CD8-positive, alpha-beta memory T cell (primary cell): ENCODE results near the gene RASAL3. TPM values are rescaled to one million over a fixed set of nuclear protein-coding genes. Genes with fewer than 3 reads are reported as not detected.

Source experiments
- CTCF ChIA-PET: fragments of 350-600 bp; sonication (Branson Sonifier 250); formaldehyde crosslinking; loops from one replicate; lab custom pipeline; 2021; ENCODE audit warnings: antibody characterized with exemption; lab: Charles Lee
- POLR2A ChIA-PET: fragments of 350-600 bp; sonication (Branson Sonifier 250); formaldehyde crosslinking; loops from one replicate; lab custom pipeline; 2021; ENCODE audit warnings: antibody characterized with exemption; lab: Charles Lee
- DNase-seq, 5 donors: peaks; one replicate each; pipeline versions ENCODE4 v3.0.0 to v3.0.0-alpha.2; 2020 to 2022; ENCODE audit warnings: mixed read lengths in 1 of 5
- H3K27ac ChIP-seq: one replicate; pipeline ENCODE4 v1.7.0; 2013; ENCODE audit warnings: low read depth, mild to moderate bottlenecking, low read length, moderate library complexity
- H3K27me3 ChIP-seq: 2 replicates; pipeline ENCODE4 v1.7.0; 2013; ENCODE audit warnings: low read length, mild to moderate bottlenecking; ENCODE audit not compliant: insufficient read depth, poor library complexity, severe bottlenecking
- H3K36me3 ChIP-seq: 2 replicates; pipeline ENCODE4 v1.7.0; 2013; ENCODE audit warnings: mild to moderate bottlenecking, low read length, moderate library complexity; ENCODE audit not compliant: insufficient read depth
- H3K4me1 ChIP-seq: 2 replicates; pipeline ENCODE4 v1.7.0; 2013; ENCODE audit warnings: mild to moderate bottlenecking, low read length, moderate library complexity; ENCODE audit not compliant: insufficient read depth
- H3K4me3 ChIP-seq: 2 replicates; pipeline ENCODE4 v1.7.0; 2013; ENCODE audit warnings: mild to moderate bottlenecking, low read length
- H3K9me3 ChIP-seq: 2 replicates; pipeline ENCODE4 v1.7.0; 2013; ENCODE audit warnings: mild to moderate bottlenecking, low read length
- H3K27ac Mint-ChIP-seq, 8 donors: one replicate each; pipeline ENCODE4 v1.8.0; 2020 to 2021; ENCODE audit warnings: mixed read lengths in 8 of 8, mild to moderate bottlenecking in 6 of 8, inconsistent platforms in 3 of 8, moderate library complexity in 3 of 8
- H3K27me3 Mint-ChIP-seq, 2 donors: one replicate each; pipeline ENCODE4 v1.8.0; 2020 to 2021; ENCODE audit warnings: mixed read lengths in 2 of 2, mild to moderate bottlenecking in 1 of 2, moderate library complexity in 1 of 2
- H3K36me3 Mint-ChIP-seq, 3 donors: one replicate each; pipeline ENCODE4 v1.8.0; 2020 to 2021; ENCODE audit warnings: mixed read lengths in 3 of 3, inconsistent platforms in 1 of 3, mild to moderate bottlenecking in 1 of 3
- H3K4me1 Mint-ChIP-seq, 3 donors: one replicate each; pipeline ENCODE4 v1.8.0; 2020 to 2021; ENCODE audit warnings: mixed read lengths in 3 of 3, inconsistent platforms in 1 of 3, mild to moderate bottlenecking in 1 of 3
- H3K4me3 Mint-ChIP-seq, 7 donors: one replicate each; pipeline ENCODE4 v1.8.0; 2020 to 2021; ENCODE audit warnings: mixed read lengths in 7 of 7, mild to moderate bottlenecking in 6 of 7, moderate library complexity in 4 of 7, inconsistent platforms in 2 of 7
- H3K9me3 Mint-ChIP-seq, 5 donors: one replicate each; pipeline ENCODE4 v1.8.0; 2020 to 2022; ENCODE audit warnings: mixed read lengths in 5 of 5, mild to moderate bottlenecking in 3 of 5, moderate library complexity in 2 of 5, inconsistent platforms in 1 of 5
- polyA plus RNA-seq: library from polyadenylated mRNA; unstranded; fragments of 300-500 nt; fragmentation: Illumina TruSeq; gene quantifications from one replicate; pipeline ENCODE4 v1.2.3, GENCODE V29; 2021
- total RNA-seq, 2 experiments: library from RNA; stranded (reverse); gene quantifications; one replicate each; pipeline ENCODE4 v1.2.3, GENCODE V29; 2021

RASAL3 gene
- total and polyA plus RNA-seq, 3 experiments from 2014 or later, result 120 to 144 (median 125) TPM

GRCh38 chr19:15427991-15428471, 36.3 kb downstream of the RASAL3 start:
- Mint-ChIP-seq H3K27me3 (no peaks in the 10 kb centered on the region), H3K9me3 (no peaks in the 10 kb centered on the region), H3K27ac (no peak overlapping the region), H3K4me3 (no peak overlapping the region), H3K4me1 (peaks cover 28 to 30% (median 28%) of the 10 kb centered on the region in 3 donors), H3K36me3 (peaks cover 11 to 56% (median 12%) of the 10 kb centered on the region in 3 donors)
- Histone ChIP-seq H3K4me1 (peaks cover 20% of the 10 kb centered on the region), H3K4me3 (no peak overlapping the region), H3K27ac (no peak overlapping the region), H3K36me3 (peaks cover 21% of the 10 kb centered on the region), H3K27me3 (no peaks in the 10 kb centered on the region), H3K9me3 (no peaks in the 10 kb centered on the region)
- ChIA-PET POLR2A (interaction anchor here (2.1 kb wide), 1 partner anchor 8 kb away, joined by 5 read pairs; no protein-coding TSS in a partner anchor), CTCF (interaction anchor here (0.9 to 2.4 kb wide), 2 partner anchors 9 to 128 kb away, joined by 3 to 12 read pairs; partner anchors contain the start of gene AKAP8L)
- no peak for DNase-seq

GRCh38 chr19:15427350-15427700, 37.0 kb downstream of the RASAL3 start:
- POLR2A ChIA-PET, result no interaction called here
- Mint-ChIP-seq H3K4me1 (peaks cover 25 to 27% (median 27%) of the 10 kb centered on the region in 3 donors), H3K27ac (no peak overlapping the region), H3K27me3 (no peaks in the 10 kb centered on the region), H3K4me3 (no peak overlapping the region), H3K9me3 (no peaks in the 10 kb centered on the region), H3K36me3 (peaks cover 12 to 61% (median 13%) of the 10 kb centered on the region in 3 donors)
- Histone ChIP-seq H3K9me3 (no peaks in the 10 kb centered on the region), H3K36me3 (peaks cover 22% of the 10 kb centered on the region), H3K27ac (no peak overlapping the region), H3K4me1 (peaks cover 20% of the 10 kb centered on the region), H3K27me3 (no peaks in the 10 kb centered on the region), H3K4me3 (no peak overlapping the region)
- DNase-seq, result no peak
- CTCF ChIA-PET, result interaction anchor here (2.4 kb wide), 1 partner anchor 8 kb away, joined by 12 read pairs; the partner anchor contains the start of gene AKAP8L

- DNase-seq, result no peak
- peaks cover 22% of the 10 kb centered on the region for H3K36me3 ChIP-seq
Observed at GRCh38 chr19:15426485-15427349, 37.6 kb downstream of the RASAL3 start.

GRCh38 chr19:15425321-15425950, 38.9 kb downstream of the RASAL3 start:
- Mint-ChIP-seq H3K27ac (no peak overlapping the region), H3K4me3 (no peak overlapping the region), H3K36me3 (peaks cover 13 to 56% (median 14%) of the 10 kb centered on the region in 3 donors), H3K27me3 (no peaks in the 10 kb centered on the region), H3K9me3 (no peaks in the 10 kb centered on the region), H3K4me1 (peaks cover 10 to 11% (median 10%) of the 10 kb centered on the region in 3 donors)
- Histone ChIP-seq H3K27ac (no peak overlapping the region), H3K9me3 (no peaks in the 10 kb centered on the region), H3K27me3 (no peaks in the 10 kb centered on the region), H3K4me3 (no peak overlapping the region), H3K36me3 (peaks cover 22% of the 10 kb centered on the region), H3K4me1 (peaks cover 4% of the 10 kb centered on the region)
- POLR2A ChIA-PET, result no interaction called here
- no peak for DNase-seq
- CTCF ChIA-PET, result no interaction called here

More at GRCh38 chr19:15426485-15427349, 37.6 kb downstream of the RASAL3 start:
- ChIA-PET CTCF (interaction anchor here (0.9 to 1.0 kb wide), 2 partner anchors 16 to 129 kb away, joined by 3 read pairs; no protein-coding TSS in a partner anchor), POLR2A (no interaction called here)
- Mint-ChIP-seq H3K4me1 (peaks cover 22 to 23% (median 23%) of the 10 kb centered on the region in 3 donors), H3K27me3 (no peaks in the 10 kb centered on the region), H3K36me3 (peaks cover 12 to 62% (median 13%) of the 10 kb centered on the region in 3 donors), H3K27ac (peak overlapping the region in 1 of 8 donors; percentile 17), H3K9me3 (no peaks in the 10 kb centered on the region), H3K4me3 (peak overlapping the region in 1 of 7 donors; percentile 3)
- H3K27ac ChIP-seq, result no peak overlapping the region
- peaks cover 17% of the 10 kb centered on the region for H3K4me1 ChIP-seq
- no peaks in the 10 kb centered on the region for H3K9me3 ChIP-seq
- no peak overlapping the region for H3K4me3 ChIP-seq
- H3K27me3 ChIP-seq, result no peaks in the 10 kb centered on the region

GRCh38 chr19:15424692-15425272, 39.6 kb downstream of the RASAL3 start:
- no peak overlapping the region for H3K27ac ChIP-seq
- H3K36me3 ChIP-seq, result peaks cover 22% of the 10 kb centered on the region
- no peaks in the 10 kb centered on the region for H3K27me3 ChIP-seq
- no peak overlapping the region for H3K4me3 ChIP-seq
- no peak for DNase-seq
- Mint-ChIP-seq H3K36me3 (peaks cover 13 to 54% (median 14%) of the 10 kb centered on the region in 3 donors), H3K9me3 (no peaks in the 10 kb centered on the region), H3K27me3 (no peaks in the 10 kb centered on the region), H3K4me1 (peaks cover 9 to 11% (median 11%) of the 10 kb centered on the region in 3 donors), H3K4me3 (no peak overlapping the region), H3K27ac (no peak overlapping the region)
- H3K4me1 ChIP-seq, result no peaks in the 10 kb centered on the region
- ChIA-PET CTCF (no interaction called here), POLR2A (no interaction called here)
- no peaks in the 10 kb centered on the region for H3K9me3 ChIP-seq

- no peak overlapping the region for H3K4me3 ChIP-seq
- H3K9me3 Mint-ChIP-seq, result no peaks in the 10 kb centered on the region
- H3K36me3 ChIP-seq, result peaks cover 22% of the 10 kb centered on the region
- H3K9me3 ChIP-seq, result no peaks in the 10 kb centered on the region
- no peaks in the 10 kb centered on the region for H3K27me3 Mint-ChIP-seq
- H3K27ac ChIP-seq, result no peak overlapping the region
- no peak overlapping the region for H3K4me3 Mint-ChIP-seq
- H3K27me3 ChIP-seq, result no peaks in the 10 kb centered on the region
- H3K4me1 ChIP-seq, result peaks cover 6% of the 10 kb centered on the region
- ChIA-PET POLR2A (no interaction called here), CTCF (interaction anchor here (1.0 to 1.4 kb wide), 2 partner anchors 9 to 132 kb away, joined by 3 read pairs; no protein-coding TSS in a partner anchor)
- peaks cover 13 to 53% (median 14%) of the 10 kb centered on the region in 3 donors for H3K36me3 Mint-ChIP-seq
- H3K4me1 Mint-ChIP-seq, result peaks cover 15 to 17% (median 16%) of the 10 kb centered on the region in 3 donors
- no peak overlapping the region for H3K27ac Mint-ChIP-seq
- no peak for DNase-seq
Observed at GRCh38 chr19:15424121-15424520, 40.2 kb downstream of the RASAL3 start.

- POLR2A ChIA-PET, result no interaction called here
- H3K36me3 ChIP-seq, result peaks cover 22% of the 10 kb centered on the region
Observed at GRCh38 chr19:15423130-15423529, 41.2 kb downstream of the RASAL3 start.

More at GRCh38 chr19:15423130-15423529, 41.2 kb downstream of the RASAL3 start:
- Histone ChIP-seq H3K9me3 (no peaks in the 10 kb centered on the region), H3K4me3 (no peak overlapping the region), H3K27ac (no peak overlapping the region), H3K4me1 (peaks cover 8% of the 10 kb centered on the region), H3K27me3 (no peaks in the 10 kb centered on the region)
- CTCF ChIA-PET, result interaction anchor here (1.0 to 1.4 kb wide), 2 partner anchors 10 to 133 kb away, joined by 3 read pairs; no protein-coding TSS in a partner anchor
- Mint-ChIP-seq H3K4me1 (peaks cover 19 to 25% (median 21%) of the 10 kb centered on the region in 3 donors), H3K4me3 (no peak overlapping the region), H3K9me3 (no peaks in the 10 kb centered on the region), H3K27me3 (peaks cover 0 to 3% of the 10 kb centered on the region in 2 donors), H3K27ac (no peak overlapping the region), H3K36me3 (peaks cover 13 to 51% (median 14%) of the 10 kb centered on the region in 3 donors)
- DNase-seq, result no peak
